ENCODE results near the gene VAT1L. TPM values are rescaled to one million over a fixed set of nuclear protein-coding genes. Genes with fewer than 3 reads are reported as not detected.

Gene VAT1L
- total RNA-seq, 3 donors from 2014 or later (not counting 1 experiment from before 2014, with no cell fraction given), result not detected

- Histone ChIP-seq H3K4me3 (ENCODE audit: low read length) (no peak overlapping the region), H3K27me3 (ENCODE audit: control insufficient read depth, insufficient read depth, low read length) (peaks cover 26% of the 10 kb centered on the region), H3K4me1 (ENCODE audit: control insufficient read depth, insufficient read depth, low read length) (peaks cover 7% of the 10 kb centered on the region), H3K9me3 (ENCODE audit: control insufficient read depth, insufficient read depth, low read length) (no peaks in the 10 kb centered on the region), H3K36me3 (ENCODE audit: control insufficient read depth, insufficient read depth, low read length) (no peaks in the 10 kb centered on the region), H3K27ac (ENCODE audit: low read length) (no peak overlapping the region)
- no peak for TF ChIP-seq CTCF (IDR thresholded peaks at IDR 0.05)
- no peaks in the 10 kb centered on the region for H3K9me3 Mint-ChIP-seq
- no peaks in the 10 kb centered on the region for H3K36me3 Mint-ChIP-seq
- H3K4me1 Mint-ChIP-seq, result peaks cover 5 to 7% of the 10 kb centered on the region in 2 donors
- H3K4me3 Mint-ChIP-seq, result no peak overlapping the region
- ATAC-seq (no peak), DNase-seq (no peak)
- H3K27me3 Mint-ChIP-seq (ENCODE audit: low read depth in 2 of 2), result peaks cover 36 to 37% of the 10 kb centered on the region in 2 donors
- no peak overlapping the region for H3K27ac Mint-ChIP-seq
- intact Hi-C loops (cut with micrococcal nuclease), result no loop called here
- WGBS (ENCODE audit: insufficient coverage), result 95% methylated on average over 2 of the region's 2 CpGs
Observed at GRCh38 chr16:77785373-77785764, 3.0 kb upstream of the VAT1L start.

GRCh38 chr16:77786186-77786847 is 2.0 kb upstream of the VAT1L start:
- Mint-ChIP-seq H3K4me3 (no peak overlapping the region), H3K27me3 (ENCODE audit: low read depth in 2 of 2) (peaks cover 39 to 46% of the 10 kb centered on the region in 2 donors), H3K27ac (no peak overlapping the region), H3K4me1 (peaks cover 5 to 7% of the 10 kb centered on the region in 2 donors), H3K36me3 (no peaks in the 10 kb centered on the region), H3K9me3 (no peaks in the 10 kb centered on the region)
- no peak for DNase-seq
- intact Hi-C loops (cut with micrococcal nuclease), result no loop called here
- H3K36me3 ChIP-seq (ENCODE audit: control insufficient read depth, insufficient read depth, low read length), result no peaks in the 10 kb centered on the region
- H3K9me3 ChIP-seq (ENCODE audit: control insufficient read depth, insufficient read depth, low read length), result no peaks in the 10 kb centered on the region
- no peak overlapping the region for H3K27ac ChIP-seq (ENCODE audit: low read length)
- H3K27me3 ChIP-seq (ENCODE audit: control insufficient read depth, insufficient read depth, low read length), result peaks cover 26% of the 10 kb centered on the region
- no peak overlapping the region for H3K4me3 ChIP-seq (ENCODE audit: low read length)
- ATAC-seq, result no peak
- H3K4me1 ChIP-seq (ENCODE audit: control insufficient read depth, insufficient read depth, low read length), result peaks cover 7% of the 10 kb centered on the region
- TF ChIP-seq CTCF (IDR thresholded peaks at IDR 0.05), result no peak
- 94% methylated on average over 5 of the region's 5 CpGs for WGBS (ENCODE audit: insufficient coverage)

- peaks cover 7% of the 10 kb centered on the region for H3K4me1 ChIP-seq (ENCODE audit: control insufficient read depth, insufficient read depth, low read length)
- Mint-ChIP-seq H3K4me3 (no peak overlapping the region), H3K36me3 (no peaks in the 10 kb centered on the region), H3K27ac (no peak overlapping the region), H3K27me3 (ENCODE audit: low read depth in 2 of 2) (peaks cover 49 to 57% of the 10 kb centered on the region in 2 donors), H3K9me3 (no peaks in the 10 kb centered on the region), H3K4me1 (peaks cover 5 to 7% of the 10 kb centered on the region in 2 donors)
- H3K27me3 ChIP-seq (ENCODE audit: control insufficient read depth, insufficient read depth, low read length), result peaks cover 26% of the 10 kb centered on the region
- no peaks in the 10 kb centered on the region for H3K9me3 ChIP-seq (ENCODE audit: control insufficient read depth, insufficient read depth, low read length)
- H3K36me3 ChIP-seq (ENCODE audit: control insufficient read depth, insufficient read depth, low read length), result no peaks in the 10 kb centered on the region
- DNase-seq (no peak), ATAC-seq (no peak)
- intact Hi-C loops (cut with micrococcal nuclease), result no loop called here
- WGBS (ENCODE audit: insufficient coverage), result 25% methylated on average over 2 of the region's 2 CpGs
- H3K4me3 ChIP-seq (ENCODE audit: low read length), result no peak overlapping the region
- H3K27ac ChIP-seq (ENCODE audit: low read length), result no peak overlapping the region
- no peak for TF ChIP-seq CTCF (IDR thresholded peaks at IDR 0.05)
Observed at GRCh38 chr16:77787452-77787851, 912 bp upstream of the VAT1L start.
